PC-9 (cell line): ENCODE data around the gene UNC5B.

Experiments
- CTCF ChIP-seq: fragments of 200-600 bp; sonication (generic); conservative IDR thresholded peaks from 2 replicates; pipeline ENCODE4 v1.6.1; 2017; ENCODE audit warnings: mixed run types, antibody characterized with exemption, mild to moderate bottlenecking, moderate library complexity
- EZH2 ChIP-seq: fragments of 200-600 bp; sonication (generic); IDR thresholded peaks from 2 replicates; pipeline ENCODE4 v1.8.0; 2017; ENCODE audit warnings: antibody characterized with exemption, low read depth

GRCh38 chr10:71220689-71221540 lies 8.5 kb downstream of the UNC5B start:
- TF ChIP-seq EZH2 = no peak
- TF ChIP-seq CTCF = no peak
